Cardiac fibroblast (primary cell): ENCODE results near the gene SFRP2.
A peak's percentile ranks its signal among the peaks of the same experiment; 100 is the strongest.

Experiments
- DNase-seq, 2 donors: peaks; one replicate each; pipeline versions ENCODE4 v3.0.0 to v3.0.0-alpha.2; 2010; ENCODE audit warnings: low read depth in 2 of 2
- H3K4me3 ChIP-seq, 2 donors: replicated peaks in 1 of 2; 1 replicate in 1 of 2; 2 replicates in 1 of 2; pipeline ENCODE4 v1.5.1; 2011; ENCODE audit warnings: low read depth in 2 of 2, low read length in 2 of 2, mild to moderate bottlenecking in 2 of 2, moderate library complexity in 1 of 2
- TF ChIP-seq, protein P1 (sequence below): IDR thresholded peaks from one replicate; pipeline ENCODE4 v1.5.1; 2011; ENCODE audit warnings: low read depth, mild to moderate bottlenecking, low read length, inconsistent platforms

SFRP2 gene

DNA sequence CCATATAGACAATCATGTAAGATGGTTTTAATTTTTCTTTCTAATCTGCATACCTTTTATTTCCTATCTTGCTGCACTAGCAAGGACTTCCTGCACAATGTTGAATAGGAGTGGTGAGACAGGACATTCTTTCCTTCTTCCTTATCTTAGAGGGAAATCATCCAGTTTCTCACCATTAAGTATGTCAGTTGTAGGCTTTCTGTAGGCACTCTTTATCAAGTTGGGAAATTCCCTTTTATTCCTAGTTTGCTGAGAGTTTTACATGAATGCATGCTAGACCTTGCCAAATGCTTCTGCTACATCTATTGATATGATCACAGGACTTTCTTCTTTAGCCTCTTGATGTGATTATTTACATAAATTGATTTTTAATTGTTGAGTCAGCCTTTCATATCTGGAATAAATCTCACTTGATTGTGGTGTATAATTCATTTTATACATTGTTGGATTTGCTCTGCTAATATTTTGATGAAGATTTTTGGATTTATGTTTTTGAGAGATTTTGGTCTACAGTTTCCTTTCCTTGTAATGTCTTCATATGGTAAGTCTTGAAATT is 52.9 kb downstream of the SFRP2 start:
- H3K4me3 ChIP-seq, result no peak overlapping the region
- TF ChIP-seq, protein P1, sequence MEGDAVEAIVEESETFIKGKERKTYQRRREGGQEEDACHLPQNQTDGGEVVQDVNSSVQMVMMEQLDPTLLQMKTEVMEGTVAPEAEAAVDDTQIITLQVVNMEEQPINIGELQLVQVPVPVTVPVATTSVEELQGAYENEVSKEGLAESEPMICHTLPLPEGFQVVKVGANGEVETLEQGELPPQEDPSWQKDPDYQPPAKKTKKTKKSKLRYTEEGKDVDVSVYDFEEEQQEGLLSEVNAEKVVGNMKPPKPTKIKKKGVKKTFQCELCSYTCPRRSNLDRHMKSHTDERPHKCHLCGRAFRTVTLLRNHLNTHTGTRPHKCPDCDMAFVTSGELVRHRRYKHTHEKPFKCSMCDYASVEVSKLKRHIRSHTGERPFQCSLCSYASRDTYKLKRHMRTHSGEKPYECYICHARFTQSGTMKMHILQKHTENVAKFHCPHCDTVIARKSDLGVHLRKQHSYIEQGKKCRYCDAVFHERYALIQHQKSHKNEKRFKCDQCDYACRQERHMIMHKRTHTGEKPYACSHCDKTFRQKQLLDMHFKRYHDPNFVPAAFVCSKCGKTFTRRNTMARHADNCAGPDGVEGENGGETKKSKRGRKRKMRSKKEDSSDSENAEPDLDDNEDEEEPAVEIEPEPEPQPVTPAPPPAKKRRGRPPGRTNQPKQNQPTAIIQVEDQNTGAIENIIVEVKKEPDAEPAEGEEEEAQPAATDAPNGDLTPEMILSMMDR, result no peak
- peak in 1 of 2 donors; percentile 9 for DNase-seq

- DNase-seq, result no peak
- TF ChIP-seq, protein P1, result no peak
- H3K4me3 ChIP-seq, result no peak overlapping the region
These were observed 55.0 kb downstream of the SFRP2 start for GRCh38 chr4:153733751-153734448.

GRCh38 chr4:153731239-153731638 is 57.6 kb downstream of the SFRP2 start:
- no peak overlapping the region for H3K4me3 ChIP-seq
- TF ChIP-seq, protein P1, result no peak
- DNase-seq, result peak; percentile 81 to 86
